Gastroesophageal sphincter (tissue), 4 donors: Measurements from ENCODE around the gene ARFIP1. TPM values are rescaled to one million over a fixed set of nuclear protein-coding genes. Genes with fewer than 3 reads are reported as not detected.

Experiments used
- ATAC-seq: fragments of 150-250 bp; one replicate; pipeline ENCODE4 v1.9.1; 2016; ENCODE audit warnings: mild to moderate bottlenecking, moderate library complexity
- H3K27ac ChIP-seq, 4 donors: fragments of 200-600 bp; sonication (generic) in 3 of 4; 1 replicate in 3 of 4; 2 replicates in 1 of 4; pipeline ENCODE4 v1.5.1; 2016 to 2019
- H3K27me3 ChIP-seq: fragments of 200-600 bp; sonication (generic); one replicate; pipeline ENCODE4 v1.5.1; 2019
- H3K36me3 ChIP-seq, 2 donors: fragments of 200-600 bp; sonication (generic); one replicate each; pipeline ENCODE4 v1.5.1; 2019; ENCODE audit warnings: control low read depth in 1 of 2
- H3K4me1 ChIP-seq, 3 donors: fragments of 200-600 bp; sonication (generic); 1 replicate in 2 of 3; 2 replicates in 1 of 3; pipeline ENCODE4 v1.5.1; 2016 to 2019; ENCODE audit warnings: control low read depth in 2 of 3
- H3K4me3 ChIP-seq, 2 donors: fragments of 200-600 bp; sonication (generic); one replicate each; pipeline ENCODE4 v1.5.1; 2019; ENCODE audit warnings: mild to moderate bottlenecking in 1 of 2, moderate library complexity in 1 of 2
- H3K9me3 ChIP-seq, 3 donors: fragments of 200-600 bp; sonication (generic); one replicate each; pipeline ENCODE4 v1.5.1; 2017 to 2019; ENCODE audit warnings: control low read depth in 2 of 3
- CTCF ChIP-seq, 4 experiments: fragments of 200-600 bp in 2 of 4; fragments of 450-650 bp in 2 of 4; sonication (generic) in 1 of 4; IDR thresholded peaks; one replicate each; pipeline ENCODE4 v1.5.1; 2017 to 2019; ENCODE audit warnings: antibody characterized with exemption in 4 of 4, mild to moderate bottlenecking in 2 of 4, moderate library complexity in 2 of 4
- EP300 ChIP-seq: sonication (generic); formaldehyde crosslinking; IDR thresholded peaks from one replicate; pipeline ENCODE4 v1.6.1; 2017; ENCODE audit warnings: antibody characterized with exemption, mild to moderate bottlenecking
- POLR2A ChIP-seq, 2 donors: fragments of 450-650 bp; IDR thresholded peaks; one replicate each; pipeline ENCODE4 v1.6.1; 2017; ENCODE audit warnings: antibody characterized with exemption in 2 of 2, mild to moderate bottlenecking in 2 of 2, moderate library complexity in 1 of 2
- POLR2AphosphoS5 ChIP-seq: sonication (generic); formaldehyde crosslinking; IDR thresholded peaks from one replicate; pipeline ENCODE4 v1.6.1; 2017; ENCODE audit warnings: antibody characterized with exemption
- WGBS, 2 donors: methylation state at CpG; one replicate each; pipeline ENCODE4 v1.1.5; 2018; ENCODE audit warnings: low coverage in 1 of 2; 5-methylcytosine and 5-hydroxymethylcytosine counted together
- total RNA-seq, 4 donors: library from RNA; depleted of rRNA; stranded (reverse); fragments of >200 nt; gene quantifications; one replicate each; pipeline ENCODE4 v1.1.0, GENCODE V29; 2016

Gene ARFIP1
- total RNA-seq, 4 donors from 2014 or later: 26.6 to 34.9 (median 29.5) TPM

- TF ChIP-seq CTCF (IDR thresholded peaks at IDR 0.05) (no peak), POLR2AphosphoS5 (no peak), POLR2A (IDR thresholded peaks at IDR 0.05) (no peak), EP300 (no peak)
- Histone ChIP-seq H3K27me3 (no peaks in the 10 kb centered on the region), H3K4me3 (no peak overlapping the region), H3K9me3 (no peaks in the 10 kb centered on the region), H3K27ac (no peak overlapping the region), H3K36me3 (no peaks in the 10 kb centered on the region), H3K4me1 (peaks cover 0 to 37% (median 3%) of the 10 kb centered on the region in 3 donors)
- WGBS, 2 donors: 100% methylated on average over 1 of the region's 1 CpG
- no peak for ATAC-seq
These were observed 23.8 kb downstream of the ARFIP1 start for GRCh38 chr4:152803541-152803940.

GRCh38 chr4:152805071-152805650, 25.4 kb downstream of the ARFIP1 start:
- no peaks in the 10 kb centered on the region for H3K36me3 ChIP-seq
- no peak for ATAC-seq
- H3K4me1 ChIP-seq: peaks cover 0 to 37% (median 3%) of the 10 kb centered on the region in 3 donors
- no peak overlapping the region for H3K4me3 ChIP-seq
- H3K27me3 ChIP-seq: no peaks in the 10 kb centered on the region
- TF ChIP-seq POLR2A (IDR thresholded peaks at IDR 0.05) (no peak), EP300 (no peak), POLR2AphosphoS5 (no peak), CTCF (IDR thresholded peaks at IDR 0.05) (no peak)
- no peaks in the 10 kb centered on the region for H3K9me3 ChIP-seq
- H3K27ac ChIP-seq: no peak overlapping the region
- WGBS, 2 donors: 95 to 100% methylated on average over 1 to 2 of the region's 2 CpGs

- Histone ChIP-seq H3K4me1 (peaks cover 0 to 37% (median 3%) of the 10 kb centered on the region in 3 donors), H3K27ac (peak overlapping the region in 1 of 4 donors; percentile 5), H3K36me3 (no peaks in the 10 kb centered on the region), H3K9me3 (no peaks in the 10 kb centered on the region), H3K27me3 (no peaks in the 10 kb centered on the region), H3K4me3 (no peak overlapping the region)
- WGBS, 2 donors: 57 to 77% methylated on average over 2 of the region's 2 CpGs
- ATAC-seq: no peak
- TF ChIP-seq POLR2AphosphoS5 (no peak), EP300 (no peak), POLR2A (IDR thresholded peaks at IDR 0.05) (no peak), CTCF (IDR thresholded peaks at IDR 0.05) (no peak)
These were observed 26.1 kb downstream of the ARFIP1 start for GRCh38 chr4:152805818-152806217.

GRCh38 chr4:152806501-152807125, 26.9 kb downstream of the ARFIP1 start:
- Histone ChIP-seq H3K9me3 (no peaks in the 10 kb centered on the region), H3K4me1 (peaks cover 0 to 33% (median 3%) of the 10 kb centered on the region in 3 donors), H3K36me3 (no peaks in the 10 kb centered on the region), H3K4me3 (no peak overlapping the region), H3K27ac (no peak overlapping the region), H3K27me3 (no peaks in the 10 kb centered on the region)
- ATAC-seq: no peak
- no peak for TF ChIP-seq POLR2AphosphoS5
- TF ChIP-seq CTCF (IDR thresholded peaks at IDR 0.05): no peak
- TF ChIP-seq EP300: no peak
- no peak for TF ChIP-seq POLR2A (IDR thresholded peaks at IDR 0.05)
- 57 to 71% methylated on average over 3 of the region's 3 CpGs for WGBS, 2 donors

- 77 to 83% methylated on average over 2 to 3 of the region's 3 CpGs for whole genome bisulfite sequencing, 2 donors
- no peak for TF ChIP-seq EP300
- TF ChIP-seq CTCF (IDR thresholded peaks at IDR 0.05): no peak
- H3K36me3 ChIP-seq: no peaks in the 10 kb centered on the region
- no peak overlapping the region for H3K27ac ChIP-seq
- no peak for ATAC-seq
- no peaks in the 10 kb centered on the region for H3K9me3 ChIP-seq
- H3K4me1 ChIP-seq: peaks cover 0 to 31% (median 3%) of the 10 kb centered on the region in 3 donors
- no peaks in the 10 kb centered on the region for H3K27me3 ChIP-seq
- H3K4me3 ChIP-seq: no peak overlapping the region
These were observed 27.6 kb downstream of the ARFIP1 start for GRCh38 chr4:152807294-152807829.
